Measurements from ENCODE around the gene IL17F. TPM values are rescaled to one million over a fixed set of nuclear protein-coding genes. Genes with fewer than 3 reads are reported as not detected.

IL17F gene
- total RNA-seq = not detected in 2 replicates
- polyA plus RNA-seq = not detected in 2 replicates
- polyA plus RNA-seq (2012) = not detected in 2 replicates
- polyA minus RNA-seq (ENCODE audit: low replicate concordance) = not detected in 2 replicates

DNA sequence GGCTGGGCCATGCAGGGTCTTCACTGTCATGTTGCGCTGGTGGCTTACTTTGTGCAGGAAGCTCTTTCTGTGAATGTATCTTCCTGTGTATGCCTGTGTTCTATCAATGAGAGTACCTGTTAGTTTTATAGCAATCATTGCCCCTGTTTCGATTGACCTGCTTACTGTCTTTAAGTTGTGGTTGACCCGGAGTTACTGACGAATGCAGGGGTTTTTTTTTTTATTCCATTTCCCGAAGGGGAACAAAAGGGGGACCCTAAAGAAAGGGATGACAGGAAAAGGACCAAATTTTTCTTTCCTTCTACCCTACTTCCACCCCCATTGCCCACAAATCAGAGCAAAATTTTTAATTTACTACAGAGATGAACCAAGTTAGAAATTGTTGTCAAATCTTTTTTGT lies at the start of gene IL17F:
IL17F (minus strand) TSS at position 101 of the 400 bp plus-strand sequence; CDS start at position 30, 71 bp downstream.
- Histone ChIP-seq H3K4me1 (ENCODE audit: control insufficient read depth, extremely low read depth, insufficient read depth, low read length) (no peaks in the 10 kb centered on the region), H3K27me3 (ENCODE audit: control insufficient read depth, insufficient read depth, low read length) (peaks cover 6% of the 10 kb centered on the region), H3K4me3 (replicated peaks in 1 of 4; ENCODE audit: control extremely low read depth in 1 of 4, insufficient read depth in 1 of 4, low read depth in 3 of 4, low read length in 4 of 4) (no peak within 1 kb of the TSS), H2AFZ (ENCODE audit: low read length) (no peak within 1 kb of the TSS), H3K9me3 (ENCODE audit: control insufficient read depth, insufficient read depth, low read depth, low read length) (no peaks in the 10 kb centered on the region), H4K20me1 (ENCODE audit: control insufficient read depth, extremely low read depth, insufficient read depth, low read length) (no peaks in the 10 kb centered on the region), H3K27ac (ENCODE audit: insufficient read depth, low read length) (no peak within 1 kb of the TSS), H3K36me3 (ENCODE audit: control insufficient read depth, insufficient read depth, low read length) (no peaks in the 10 kb centered on the region), H3K4me2 (ENCODE audit: extremely low read depth, insufficient read depth, low read length) (no peak within 1 kb of the TSS), H3K9ac (ENCODE audit: insufficient read depth, low read length) (no peak within 1 kb of the TSS), H3K79me2 (ENCODE audit: control insufficient read depth, insufficient read depth, low read length) (no peaks in the 10 kb centered on the region)
- DNase-seq (ENCODE audit: low read depth in 2 of 2) = no peak
- no peak for TF ChIP-seq CTCF (conservative IDR thresholded peaks at IDR 0.05 in 1 of 2, IDR thresholded peaks at IDR 0.05 in 1 of 2; ENCODE audit: low read depth in 1 of 2, low read length in 2 of 2)
- no peak for TF ChIP-seq EZH2 (IDR thresholded peaks at IDR 0.05; ENCODE audit: low read length, missing control alignments)

- Histone ChIP-seq H3K79me2 (ENCODE audit: control insufficient read depth, insufficient read depth, low read length) (no peaks in the 10 kb centered on the region), H3K4me1 (ENCODE audit: control insufficient read depth, extremely low read depth, insufficient read depth, low read length) (no peaks in the 10 kb centered on the region), H3K9ac (ENCODE audit: insufficient read depth, low read length) (no peak overlapping the region), H3K36me3 (ENCODE audit: control insufficient read depth, insufficient read depth, low read length) (no peaks in the 10 kb centered on the region), H3K4me2 (ENCODE audit: extremely low read depth, insufficient read depth, low read length) (no peak overlapping the region), H3K27ac (ENCODE audit: insufficient read depth, low read length) (no peak overlapping the region), H2AFZ (ENCODE audit: low read length) (no peak overlapping the region), H3K9me3 (ENCODE audit: control insufficient read depth, insufficient read depth, low read depth, low read length) (no peaks in the 10 kb centered on the region), H4K20me1 (ENCODE audit: control insufficient read depth, extremely low read depth, insufficient read depth, low read length) (no peaks in the 10 kb centered on the region), H3K27me3 (ENCODE audit: control insufficient read depth, insufficient read depth, low read length) (no peaks in the 10 kb centered on the region), H3K4me3 (replicated peaks in 1 of 4; ENCODE audit: control extremely low read depth in 1 of 4, insufficient read depth in 1 of 4, low read depth in 3 of 4, low read length in 4 of 4) (no peak overlapping the region)
- TF ChIP-seq CTCF (conservative IDR thresholded peaks at IDR 0.05 in 1 of 2, IDR thresholded peaks at IDR 0.05 in 1 of 2; ENCODE audit: low read depth in 1 of 2, low read length in 2 of 2) = no peak
- no peak for TF ChIP-seq EZH2 (IDR thresholded peaks at IDR 0.05; ENCODE audit: low read length, missing control alignments)
- no peak for DNase-seq (ENCODE audit: low read depth in 2 of 2)
Observed at GRCh38 chr6:52293067-52293466, 48.8 kb upstream of the IL17F start.

- H4K20me1 ChIP-seq (ENCODE audit: control insufficient read depth, extremely low read depth, insufficient read depth, low read length) = no peaks in the 10 kb centered on the region
Observed at GRCh38 chr6:52288841-52289240, 44.5 kb upstream of the IL17F start.

More at GRCh38 chr6:52288841-52289240, 44.5 kb upstream of the IL17F start:
- Histone ChIP-seq H3K27me3 (ENCODE audit: control insufficient read depth, insufficient read depth, low read length) (no peaks in the 10 kb centered on the region), H3K9ac (ENCODE audit: insufficient read depth, low read length) (no peak overlapping the region), H3K4me3 (replicated peaks in 1 of 4; ENCODE audit: control extremely low read depth in 1 of 4, insufficient read depth in 1 of 4, low read depth in 3 of 4, low read length in 4 of 4) (no peak overlapping the region), H3K4me1 (ENCODE audit: control insufficient read depth, extremely low read depth, insufficient read depth, low read length) (no peaks in the 10 kb centered on the region), H3K27ac (ENCODE audit: insufficient read depth, low read length) (no peak overlapping the region), H3K79me2 (ENCODE audit: control insufficient read depth, insufficient read depth, low read length) (peaks cover 5% of the 10 kb centered on the region), H3K9me3 (ENCODE audit: control insufficient read depth, insufficient read depth, low read depth, low read length) (no peaks in the 10 kb centered on the region), H3K36me3 (ENCODE audit: control insufficient read depth, insufficient read depth, low read length) (no peaks in the 10 kb centered on the region), H2AFZ (ENCODE audit: low read length) (no peak overlapping the region), H3K4me2 (ENCODE audit: extremely low read depth, insufficient read depth, low read length) (no peak overlapping the region)
- no peak for DNase-seq (ENCODE audit: low read depth in 2 of 2)
- TF ChIP-seq CTCF (conservative IDR thresholded peaks at IDR 0.05 in 1 of 2, IDR thresholded peaks at IDR 0.05 in 1 of 2; ENCODE audit: low read depth in 1 of 2, low read length in 2 of 2) (no peak), EZH2 (IDR thresholded peaks at IDR 0.05; ENCODE audit: low read length, missing control alignments) (no peak)
